Breast epithelium (tissue), 3 donors: Measurements from ENCODE around the gene DUSP22.

Experiments used
- POLR2A ChIP-seq: fragments of 450-650 bp; IDR thresholded peaks from one replicate; pipeline ENCODE4 v1.6.1; 2016; ENCODE audit warnings: antibody characterized with exemption, mild to moderate bottlenecking, moderate library complexity
- POLR2AphosphoS5 ChIP-seq, 3 donors: sonication (generic); formaldehyde crosslinking; IDR thresholded peaks; one replicate each; pipeline ENCODE4 v1.6.1; 2017; ENCODE audit warnings: antibody characterized with exemption in 3 of 3
- TF ChIP-seq, protein P1 (sequence below), 3 donors: fragments of 450-650 bp; IDR thresholded peaks; one replicate each; pipeline ENCODE4 v1.5.1; 2016 to 2017; ENCODE audit warnings: antibody characterized with exemption in 3 of 3, mild to moderate bottlenecking in 3 of 3, moderate library complexity in 3 of 3

DNA sequence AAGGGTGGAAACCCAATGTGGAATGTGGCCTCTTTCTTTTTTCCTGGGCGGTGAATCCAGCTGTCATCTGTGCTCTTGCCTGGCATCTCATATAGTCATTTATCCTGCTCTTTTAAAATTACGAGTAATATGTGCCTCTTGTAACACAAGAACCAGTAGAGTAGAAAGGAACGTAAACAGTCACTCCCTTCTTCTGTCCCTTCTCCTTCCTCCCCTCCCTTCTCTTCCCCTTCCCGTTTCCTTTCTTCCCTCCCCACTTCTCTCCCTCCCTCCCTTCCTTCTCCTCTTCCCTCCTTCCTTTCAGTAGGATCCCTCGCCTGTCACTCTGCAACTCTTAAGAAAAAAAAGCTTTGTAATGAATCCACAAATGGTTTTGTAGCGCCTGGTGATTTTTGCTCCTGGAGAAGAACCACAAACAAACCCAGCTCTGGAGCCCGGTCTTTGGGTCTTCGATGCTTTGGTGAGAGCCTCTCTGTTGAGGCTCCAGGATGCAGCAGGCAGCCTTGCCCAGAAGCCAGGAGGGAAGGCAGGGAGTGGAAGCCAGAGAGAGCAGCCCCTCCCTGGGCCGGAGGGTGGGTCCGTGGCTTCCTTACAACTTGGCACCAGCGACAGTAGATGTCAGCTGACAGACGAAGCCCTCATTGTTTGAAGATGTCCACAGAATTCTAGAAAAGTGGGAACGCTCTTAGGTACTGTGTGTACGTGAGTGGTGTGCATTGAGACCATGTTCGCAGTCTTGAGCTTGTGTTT lies 15.0 kb downstream of the DUSP22 start:
- TF ChIP-seq, protein P1, sequence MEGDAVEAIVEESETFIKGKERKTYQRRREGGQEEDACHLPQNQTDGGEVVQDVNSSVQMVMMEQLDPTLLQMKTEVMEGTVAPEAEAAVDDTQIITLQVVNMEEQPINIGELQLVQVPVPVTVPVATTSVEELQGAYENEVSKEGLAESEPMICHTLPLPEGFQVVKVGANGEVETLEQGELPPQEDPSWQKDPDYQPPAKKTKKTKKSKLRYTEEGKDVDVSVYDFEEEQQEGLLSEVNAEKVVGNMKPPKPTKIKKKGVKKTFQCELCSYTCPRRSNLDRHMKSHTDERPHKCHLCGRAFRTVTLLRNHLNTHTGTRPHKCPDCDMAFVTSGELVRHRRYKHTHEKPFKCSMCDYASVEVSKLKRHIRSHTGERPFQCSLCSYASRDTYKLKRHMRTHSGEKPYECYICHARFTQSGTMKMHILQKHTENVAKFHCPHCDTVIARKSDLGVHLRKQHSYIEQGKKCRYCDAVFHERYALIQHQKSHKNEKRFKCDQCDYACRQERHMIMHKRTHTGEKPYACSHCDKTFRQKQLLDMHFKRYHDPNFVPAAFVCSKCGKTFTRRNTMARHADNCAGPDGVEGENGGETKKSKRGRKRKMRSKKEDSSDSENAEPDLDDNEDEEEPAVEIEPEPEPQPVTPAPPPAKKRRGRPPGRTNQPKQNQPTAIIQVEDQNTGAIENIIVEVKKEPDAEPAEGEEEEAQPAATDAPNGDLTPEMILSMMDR (IDR thresholded peaks at IDR 0.05): no peak
- no peak for TF ChIP-seq POLR2A
- no peak for TF ChIP-seq POLR2AphosphoS5 (IDR thresholded peaks at IDR 0.05)
